Sigmoid colon (tissue), 4 donors: ENCODE data around the gene KCNQ5.

Source experiments
- POLR2A ChIP-seq, 2 donors: fragments of 450-650 bp; IDR thresholded peaks; one replicate each; pipeline ENCODE4 v1.6.1; 2016; ENCODE audit warnings: antibody characterized with exemption in 2 of 2, mild to moderate bottlenecking in 2 of 2, moderate library complexity in 2 of 2
- POLR2AphosphoS5 ChIP-seq, 4 donors: sonication (generic); formaldehyde crosslinking; IDR thresholded peaks; one replicate each; pipeline ENCODE4 v1.6.1; 2017; ENCODE audit warnings: antibody characterized with exemption in 4 of 4
- TF ChIP-seq, protein P1 (sequence below), 4 experiments: fragments of 450-650 bp in 3 of 4; fragments of 200-600 bp in 1 of 4; IDR thresholded peaks; one replicate each; pipeline ENCODE4 v1.5.1; 2016 to 2019; ENCODE audit warnings: antibody characterized with exemption in 4 of 4, mild to moderate bottlenecking in 3 of 4, moderate library complexity in 2 of 4

DNA sequence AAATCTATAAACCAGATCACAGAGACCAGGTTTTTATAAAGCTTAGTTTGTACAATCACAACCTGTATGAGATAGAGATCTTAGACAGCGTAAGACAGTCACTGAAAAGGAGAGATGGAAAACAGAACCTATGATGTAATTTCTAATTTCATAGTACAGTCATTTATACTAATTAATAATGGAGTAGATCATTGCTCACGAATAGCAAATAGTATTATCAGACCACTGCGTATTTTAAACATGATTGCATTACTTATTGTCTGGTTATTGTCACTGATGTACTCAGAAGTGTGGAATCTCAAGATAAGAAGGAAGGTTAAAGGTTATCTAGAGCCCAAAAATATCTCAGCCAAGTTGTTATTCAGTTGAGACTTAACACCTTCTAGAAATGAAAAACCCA is 487.8 kb downstream of the KCNQ5 start:
- peak in 1 of 4 donors; percentile 21 for TF ChIP-seq POLR2AphosphoS5 (IDR thresholded peaks at IDR 0.05)
- TF ChIP-seq, protein P1, sequence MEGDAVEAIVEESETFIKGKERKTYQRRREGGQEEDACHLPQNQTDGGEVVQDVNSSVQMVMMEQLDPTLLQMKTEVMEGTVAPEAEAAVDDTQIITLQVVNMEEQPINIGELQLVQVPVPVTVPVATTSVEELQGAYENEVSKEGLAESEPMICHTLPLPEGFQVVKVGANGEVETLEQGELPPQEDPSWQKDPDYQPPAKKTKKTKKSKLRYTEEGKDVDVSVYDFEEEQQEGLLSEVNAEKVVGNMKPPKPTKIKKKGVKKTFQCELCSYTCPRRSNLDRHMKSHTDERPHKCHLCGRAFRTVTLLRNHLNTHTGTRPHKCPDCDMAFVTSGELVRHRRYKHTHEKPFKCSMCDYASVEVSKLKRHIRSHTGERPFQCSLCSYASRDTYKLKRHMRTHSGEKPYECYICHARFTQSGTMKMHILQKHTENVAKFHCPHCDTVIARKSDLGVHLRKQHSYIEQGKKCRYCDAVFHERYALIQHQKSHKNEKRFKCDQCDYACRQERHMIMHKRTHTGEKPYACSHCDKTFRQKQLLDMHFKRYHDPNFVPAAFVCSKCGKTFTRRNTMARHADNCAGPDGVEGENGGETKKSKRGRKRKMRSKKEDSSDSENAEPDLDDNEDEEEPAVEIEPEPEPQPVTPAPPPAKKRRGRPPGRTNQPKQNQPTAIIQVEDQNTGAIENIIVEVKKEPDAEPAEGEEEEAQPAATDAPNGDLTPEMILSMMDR (IDR thresholded peaks at IDR 0.05), result no peak
- no peak for TF ChIP-seq POLR2A (IDR thresholded peaks at IDR 0.05)
